ENCODE data around the gene FCHO2.
"Not testable (repeated sequence)": the region's sequence is repeated elsewhere in the genome, so short reads cannot be mapped to it uniquely, and the experiment has no call there.

Gene FCHO2

GRCh38 chr5:72955768-72956323 lies at the start of gene FCHO2:
Gene FCHO2 (plus strand): TSS chr5:72956041. CDS start chr5:72956097, 56 bp downstream.
- Mint-ChIP-seq H3K4me3 (peak within 1 kb of the TSS; percentile 83), H3K27ac (peak within 1 kb of the TSS; percentile 99), H3K4me1 (ENCODE audit: low read depth) (peaks cover 67% of the 10 kb centered on the region), H3K27me3 (no peaks in the 10 kb centered on the region), H3K36me3 (ENCODE audit: low read depth) (peaks cover 39% of the 10 kb centered on the region), H3K9me3 (no peaks in the 10 kb centered on the region)
- intact Hi-C loops (cut with micrococcal nuclease) = loop anchor here (2.0 to 10.0 kb wide), 3 partner anchors 17 to 581 kb away; no protein-coding TSS in a partner anchor

GRCh38 chr5:72906806-72907205 lies 49.0 kb upstream of the FCHO2 start:
- H3K27me3 Mint-ChIP-seq = no peaks in the 10 kb centered on the region
- intact Hi-C loops (cut with micrococcal nuclease) = no loop called here
- H3K9me3 Mint-ChIP-seq = no peaks in the 10 kb centered on the region
- H3K4me3 Mint-ChIP-seq = no peak overlapping the region
- no peak overlapping the region for H3K27ac Mint-ChIP-seq
- no peaks in the 10 kb centered on the region for H3K4me1 Mint-ChIP-seq (ENCODE audit: low read depth)
- H3K36me3 Mint-ChIP-seq (ENCODE audit: low read depth) = peaks cover 73% of the 10 kb centered on the region

GRCh38 chr5:72908664-72909063 lies 47.2 kb upstream of the FCHO2 start:
- H3K4me1 Mint-ChIP-seq (ENCODE audit: low read depth) = no peaks in the 10 kb centered on the region
- H3K4me3 Mint-ChIP-seq = no peak overlapping the region
- peaks cover 57% of the 10 kb centered on the region for H3K36me3 Mint-ChIP-seq (ENCODE audit: low read depth)
- no peak overlapping the region for H3K27ac Mint-ChIP-seq
- H3K27me3 Mint-ChIP-seq = no peaks in the 10 kb centered on the region
- intact Hi-C loops (cut with micrococcal nuclease) = no loop called here
- no peaks in the 10 kb centered on the region for H3K9me3 Mint-ChIP-seq

DNA sequence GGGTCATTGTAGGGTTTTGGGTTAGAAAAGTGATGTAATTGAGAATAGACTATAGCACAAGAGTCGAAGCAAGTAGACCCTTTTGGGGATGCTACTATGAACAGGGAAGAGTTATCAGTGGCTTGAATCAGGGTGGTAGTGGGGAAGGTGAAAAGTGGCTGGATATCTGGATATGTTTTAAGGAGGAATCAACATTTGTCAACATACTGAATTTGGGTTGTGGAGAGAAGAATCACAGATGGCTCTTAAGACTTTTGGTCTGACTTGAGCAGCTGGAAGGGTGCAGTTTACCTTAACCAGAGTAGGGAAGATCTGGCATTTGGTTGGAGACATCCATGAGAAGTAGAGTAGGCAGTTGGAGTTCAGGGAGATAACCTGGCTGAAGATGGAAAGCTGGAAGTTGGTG lies 38.5 kb upstream of the FCHO2 start:
- Mint-ChIP-seq H3K9me3 (no peaks in the 10 kb centered on the region), H3K36me3 (ENCODE audit: low read depth) (peaks cover 6% of the 10 kb centered on the region), H3K27me3 (peaks cover 3% of the 10 kb centered on the region), H3K4me1 (ENCODE audit: low read depth) (peaks cover 6% of the 10 kb centered on the region), H3K4me3 (no peak overlapping the region), H3K27ac (no peak overlapping the region)
- intact Hi-C loops (cut with micrococcal nuclease) = loop anchor here (10.0 kb wide), 1 partner anchor 147 kb away; no protein-coding TSS in a partner anchor

DNA sequence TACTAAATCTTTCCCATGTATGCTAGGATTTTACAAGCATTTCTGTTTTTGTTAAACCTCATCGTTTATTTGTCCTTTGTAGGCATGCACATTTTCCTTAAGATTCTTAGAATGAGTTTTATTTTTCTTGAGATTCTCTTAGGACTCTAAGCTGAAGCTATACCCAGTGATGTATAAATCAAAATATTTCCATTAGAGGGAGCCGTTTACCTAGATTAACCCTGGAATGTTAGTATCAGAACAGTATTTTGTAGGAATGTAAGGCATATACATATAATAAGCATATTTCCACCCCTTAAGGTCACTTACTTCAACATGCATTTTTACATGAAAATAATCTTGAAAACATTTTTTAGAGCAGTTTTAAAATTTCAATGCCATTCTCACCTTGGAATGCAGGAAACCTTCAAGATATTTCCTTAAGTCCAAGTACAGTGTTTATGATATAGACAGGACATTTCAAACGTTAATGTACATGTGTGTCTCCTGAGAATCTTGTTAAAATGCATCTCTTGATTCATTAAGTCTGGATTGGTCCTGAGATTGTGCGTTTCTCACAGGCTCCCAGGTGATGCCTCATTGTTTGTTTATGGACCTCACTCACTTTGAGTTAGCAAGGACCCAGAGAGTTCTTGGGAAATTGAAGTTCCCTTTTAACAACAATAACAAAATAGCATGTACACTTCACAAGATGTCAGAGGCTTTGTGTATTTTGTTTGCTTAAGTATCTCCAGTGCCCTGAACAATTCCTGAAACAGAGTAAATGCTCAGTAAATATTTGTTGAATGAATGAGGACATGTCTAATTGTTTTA lies 34.9 kb upstream of the FCHO2 start:
- Mint-ChIP-seq H3K4me3 (no peak overlapping the region), H3K36me3 (ENCODE audit: low read depth) (no peaks in the 10 kb centered on the region), H3K9me3 (peaks cover 3% of the 10 kb centered on the region), H3K27me3 (peaks cover 3% of the 10 kb centered on the region), H3K27ac (peak overlapping the region; percentile 53), H3K4me1 (ENCODE audit: low read depth) (peaks cover 13% of the 10 kb centered on the region)
- intact Hi-C loops (cut with micrococcal nuclease) = loop anchor here (2.0 to 5.0 kb wide), 2 partner anchors 36 to 66 kb away; partner anchors contain the start of gene FCHO2

- peak overlapping the region; percentile 53 for H3K27ac Mint-ChIP-seq
These were observed 34.0 kb upstream of the FCHO2 start for GRCh38 chr5:72921886-72922285.

DNA sequence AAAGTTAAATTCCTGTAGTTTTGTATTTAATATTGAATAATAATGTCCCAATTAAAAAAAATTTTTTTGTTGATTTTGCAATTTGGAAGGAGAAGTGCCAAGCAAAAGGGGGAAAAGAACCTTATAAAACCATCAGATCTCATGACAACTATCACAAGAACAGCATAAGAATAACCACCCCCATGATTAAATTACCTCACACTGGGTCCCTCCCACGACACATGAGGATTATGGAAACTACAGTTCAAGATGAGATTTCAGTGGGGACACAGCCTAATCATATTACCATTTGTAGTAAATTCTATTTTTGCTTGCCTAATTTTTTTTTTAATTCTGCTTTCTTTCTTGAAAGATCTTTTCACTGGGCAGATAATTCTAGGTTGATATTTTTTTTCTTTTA lies 33.4 kb upstream of the FCHO2 start:
- Mint-ChIP-seq H3K27ac (no peak overlapping the region), H3K27me3 (peaks cover 11% of the 10 kb centered on the region), H3K9me3 (peaks cover 9% of the 10 kb centered on the region), H3K4me3 (no peak overlapping the region), H3K36me3 (ENCODE audit: low read depth) (no peaks in the 10 kb centered on the region), H3K4me1 (ENCODE audit: low read depth) (peaks cover 13% of the 10 kb centered on the region)
- intact Hi-C loops (cut with micrococcal nuclease) = loop anchor here (5.0 kb wide), 1 partner anchor 65 kb away; no protein-coding TSS in a partner anchor

More at GRCh38 chr5:72921886-72922285, 34.0 kb upstream of the FCHO2 start:
- Mint-ChIP-seq H3K9me3 (peaks cover 9% of the 10 kb centered on the region), H3K27me3 (peaks cover 8% of the 10 kb centered on the region), H3K36me3 (ENCODE audit: low read depth) (no peaks in the 10 kb centered on the region), H3K4me1 (ENCODE audit: low read depth) (peaks cover 13% of the 10 kb centered on the region), H3K4me3 (no peak overlapping the region)
- intact Hi-C loops (cut with micrococcal nuclease) = loop anchor here (2.0 to 5.0 kb wide), 2 partner anchors 35 to 65 kb away; partner anchors contain the start of gene FCHO2

- H3K4me3 Mint-ChIP-seq = no peak overlapping the region
- peaks cover 18% of the 10 kb centered on the region for H3K27me3 Mint-ChIP-seq
- H3K36me3 Mint-ChIP-seq (ENCODE audit: low read depth) = no peaks in the 10 kb centered on the region
- peaks cover 13% of the 10 kb centered on the region for H3K4me1 Mint-ChIP-seq (ENCODE audit: low read depth)
- no peak overlapping the region for H3K27ac Mint-ChIP-seq
- peaks cover 9% of the 10 kb centered on the region for H3K9me3 Mint-ChIP-seq
- intact Hi-C loops (cut with micrococcal nuclease) = no loop called here
These were observed 30.4 kb upstream of the FCHO2 start for GRCh38 chr5:72925336-72926010.

- Mint-ChIP-seq H3K27me3 (peaks cover 11% of the 10 kb centered on the region), H3K4me1 (ENCODE audit: low read depth) (peaks cover 36% of the 10 kb centered on the region)
- H3K4me3 Mint-ChIP-seq; H3K9me3 Mint-ChIP-seq; H3K36me3 Mint-ChIP-seq (ENCODE audit: low read depth); intact Hi-C loops (cut with micrococcal nuclease); H3K27ac Mint-ChIP-seq: not testable (repeated sequence)
These were observed 23.2 kb upstream of the FCHO2 start for GRCh38 chr5:72932686-72933085.

DNA sequence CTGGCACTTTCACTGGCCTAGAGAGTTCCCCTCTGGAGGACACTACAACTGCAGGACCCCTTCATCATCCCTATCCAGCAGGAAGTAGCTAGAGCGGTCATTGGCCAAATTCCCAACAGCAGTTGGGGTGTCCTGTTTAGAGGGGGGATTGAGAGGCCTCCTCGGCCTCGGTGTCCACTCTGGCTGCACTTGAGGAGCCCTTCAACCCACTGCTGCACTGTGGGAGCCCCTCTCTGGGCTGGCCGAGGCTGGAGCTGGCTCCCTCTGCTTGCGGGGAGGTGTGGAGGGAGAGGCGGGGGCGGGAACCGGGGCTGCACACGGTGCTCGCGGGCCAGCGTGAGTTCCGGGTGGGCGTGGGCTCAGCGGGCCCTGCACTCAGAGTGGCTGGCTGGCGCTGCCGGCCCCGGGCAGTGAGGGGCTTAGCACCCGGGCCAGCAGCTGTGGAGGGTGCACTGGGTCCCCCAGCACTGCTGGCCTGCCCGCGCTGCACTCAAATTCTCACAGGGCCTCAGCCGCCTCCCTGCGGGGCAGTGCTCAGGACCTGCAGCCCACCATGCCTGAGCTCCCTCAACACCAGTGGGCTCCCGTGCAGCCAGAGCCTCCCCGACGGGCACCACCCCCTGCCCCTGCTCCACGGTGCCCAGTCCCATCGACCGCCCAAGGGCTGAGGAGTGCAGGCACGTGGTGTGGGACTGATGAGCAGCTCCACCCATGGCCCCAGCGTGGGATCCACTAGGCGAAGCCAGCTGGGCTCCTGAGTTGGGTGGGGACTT lies 20.7 kb upstream of the FCHO2 start:
- H3K4me1 Mint-ChIP-seq (ENCODE audit: low read depth) = peaks cover 61% of the 10 kb centered on the region
- H3K36me3 Mint-ChIP-seq (ENCODE audit: low read depth); intact Hi-C loops (cut with micrococcal nuclease); H3K27me3 Mint-ChIP-seq; H3K9me3 Mint-ChIP-seq; H3K4me3 Mint-ChIP-seq: not testable (repeated sequence)
- peak overlapping the region; percentile 88 for H3K27ac Mint-ChIP-seq

DNA sequence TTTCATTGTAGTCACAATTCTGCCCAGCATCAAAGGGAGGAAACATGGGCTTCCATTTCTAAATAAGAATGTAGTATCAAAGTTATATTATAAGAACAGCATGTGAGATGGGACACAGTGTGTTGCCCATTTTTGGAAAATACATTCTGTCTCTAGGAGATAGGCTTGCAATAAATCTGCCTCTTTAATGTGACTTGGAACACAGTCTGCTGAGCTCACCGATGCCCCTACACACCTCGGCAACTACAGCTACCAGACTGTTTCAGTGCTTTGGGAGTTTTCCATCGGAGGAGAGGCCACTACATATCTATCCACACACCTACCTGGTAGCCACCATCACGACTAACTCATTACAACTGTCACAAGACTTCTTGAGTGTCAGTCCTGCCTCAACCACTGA lies 18.9 kb upstream of the FCHO2 start:
- intact Hi-C loops (cut with micrococcal nuclease) = no loop called here
- peaks cover 4% of the 10 kb centered on the region for H3K27me3 Mint-ChIP-seq

GRCh38 chr5:72937517-72938061 lies 18.3 kb upstream of the FCHO2 start:
- Mint-ChIP-seq H3K4me3 (peak overlapping the region; percentile 50), H3K9me3 (peaks cover 8% of the 10 kb centered on the region), H3K27ac (peak overlapping the region; percentile 88), H3K4me1 (ENCODE audit: low read depth) (peaks cover 70% of the 10 kb centered on the region), H3K27me3 (peaks cover 4% of the 10 kb centered on the region), H3K36me3 (ENCODE audit: low read depth) (peaks cover 7% of the 10 kb centered on the region)
- intact Hi-C loops (cut with micrococcal nuclease) = loop anchor here (2.0 kb wide), 1 partner anchor 17 kb away; no protein-coding TSS in a partner anchor

More for the DNA sequence above, 18.9 kb upstream of the FCHO2 start:
- Mint-ChIP-seq H3K4me1 (ENCODE audit: low read depth) (peaks cover 70% of the 10 kb centered on the region), H3K9me3 (peaks cover 8% of the 10 kb centered on the region), H3K36me3 (ENCODE audit: low read depth) (peaks cover 7% of the 10 kb centered on the region), H3K27ac (peak overlapping the region; percentile 88), H3K4me3 (no peak overlapping the region)

- intact Hi-C loops (cut with micrococcal nuclease) = loop anchor here (2.0 kb wide), 1 partner anchor 17 kb away; no protein-coding TSS in a partner anchor
- H3K4me3 Mint-ChIP-seq = peak overlapping the region; percentile 50
These were observed 17.6 kb upstream of the FCHO2 start for GRCh38 chr5:72938206-72938605.

More at GRCh38 chr5:72938206-72938605, 17.6 kb upstream of the FCHO2 start:
- Mint-ChIP-seq H3K4me1 (ENCODE audit: low read depth) (peaks cover 66% of the 10 kb centered on the region), H3K27ac (peak overlapping the region; percentile 88), H3K36me3 (ENCODE audit: low read depth) (peaks cover 7% of the 10 kb centered on the region), H3K9me3 (peaks cover 8% of the 10 kb centered on the region), H3K27me3 (peaks cover 4% of the 10 kb centered on the region)
